Fibroblast of lung (primary cell): Measurements from ENCODE around the gene M6PR. TPM values are rescaled to one million over a fixed set of nuclear protein-coding genes. Genes with fewer than 3 reads are reported as not detected.

ENCODE experiments used
- DNase-seq, 2 donors: peaks; one replicate each; pipeline versions ENCODE4 v3.0.0 to v3.0.0-alpha.2; 2010; ENCODE audit warnings: low read depth in 2 of 2
- H2AFZ ChIP-seq: 2 replicates; pipeline ENCODE4 v1.5.1; 2012; ENCODE audit warnings: low read length, control low read depth, inconsistent platforms
- H3K27ac ChIP-seq: 2 replicates; pipeline ENCODE4 v1.5.1; 2011; ENCODE audit warnings: low read length, control low read depth; ENCODE audit not compliant: insufficient read depth
- H3K27me3 ChIP-seq: 2 replicates; pipeline ENCODE4 v1.5.1; 2011; ENCODE audit warnings: mild to moderate bottlenecking, low read length; ENCODE audit not compliant: control insufficient read depth, insufficient read depth
- H3K36me3 ChIP-seq: 2 replicates; pipeline ENCODE4 v1.5.1; 2011; ENCODE audit warnings: low read length; ENCODE audit not compliant: control insufficient read depth, insufficient read depth
- H3K4me1 ChIP-seq: 2 replicates; pipeline ENCODE4 v1.5.1; 2011; ENCODE audit warnings: low read length; ENCODE audit not compliant: control insufficient read depth, insufficient read depth; ENCODE audit errors: extremely low read depth
- H3K4me2 ChIP-seq: 2 replicates; pipeline ENCODE4 v1.5.1; 2011; ENCODE audit warnings: low read length, control low read depth; ENCODE audit not compliant: insufficient read depth; ENCODE audit errors: extremely low read depth
- H3K4me3 ChIP-seq, 4 experiments: fragments of 200-600 bp in 1 of 4; sonication (generic) in 1 of 4; replicated peaks in 1 of 4; 2 replicates each; pipeline ENCODE4 v1.5.1; 2011 to 2016; ENCODE audit warnings: low read length in 4 of 4, low read depth in 3 of 4, mild to moderate bottlenecking in 3 of 4, control low read depth in 2 of 4, inconsistent platforms in 1 of 4, mixed read lengths in 1 of 4; ENCODE audit not compliant: insufficient read depth in 1 of 4; ENCODE audit errors: control extremely low read depth in 1 of 4
- H3K79me2 ChIP-seq: 2 replicates; pipeline ENCODE4 v1.5.1; 2012; ENCODE audit warnings: mild to moderate bottlenecking, low read length, inconsistent platforms; ENCODE audit not compliant: control insufficient read depth, insufficient read depth
- H3K9ac ChIP-seq: 2 replicates; pipeline ENCODE4 v1.5.1; 2011; ENCODE audit warnings: mild to moderate bottlenecking, low read length, control low read depth; ENCODE audit not compliant: insufficient read depth
- H3K9me3 ChIP-seq: 2 replicates; pipeline ENCODE4 v1.5.1; 2012; ENCODE audit warnings: low read depth, low read length; ENCODE audit not compliant: control insufficient read depth, insufficient read depth
- H4K20me1 ChIP-seq: 2 replicates; pipeline ENCODE4 v1.5.1; 2011; ENCODE audit warnings: low read length; ENCODE audit not compliant: control insufficient read depth, insufficient read depth; ENCODE audit errors: extremely low read depth
- EZH2 ChIP-seq: IDR thresholded peaks from 2 replicates; pipeline ENCODE4 v1.5.1; 2012; ENCODE audit warnings: low read length, control low read depth, mild to moderate bottlenecking; ENCODE audit errors: missing control alignments
- polyA plus RNA-seq, 2 donors: library from polyadenylated mRNA; depleted of rRNA in 1 of 2; stranded (reverse) in 1 of 2; unstranded in 1 of 2; fragments of >200 nt; gene quantifications; 2 replicates each; pipeline ENCODE4 v1.2.1, GENCODE V29; 2011 to 2012; ENCODE audit warnings: missing spikeins in 1 of 2
- total RNA-seq: library from RNA; depleted of rRNA; stranded (reverse); fragments of >200 nt; gene quantifications from 2 replicates; pipeline ENCODE4 v1.2.1, GENCODE V29; 2014
- TF ChIP-seq, protein P1 (sequence below), 2 donors: IDR thresholded peaks in 1 of 2; conservative IDR thresholded peaks in 1 of 2; 1 replicate in 1 of 2; 2 replicates in 1 of 2; pipeline ENCODE4 v1.5.1; 2011 to 2012; ENCODE audit warnings: low read length in 2 of 2, control low read depth in 1 of 2, inconsistent platforms in 1 of 2, low read depth in 1 of 2, mild to moderate bottlenecking in 1 of 2

M6PR gene
- total and polyA plus RNA-seq, 2 donors (not counting 1 experiment from before 2014, with no cell fraction given) = 102 to 292 TPM

DNA sequence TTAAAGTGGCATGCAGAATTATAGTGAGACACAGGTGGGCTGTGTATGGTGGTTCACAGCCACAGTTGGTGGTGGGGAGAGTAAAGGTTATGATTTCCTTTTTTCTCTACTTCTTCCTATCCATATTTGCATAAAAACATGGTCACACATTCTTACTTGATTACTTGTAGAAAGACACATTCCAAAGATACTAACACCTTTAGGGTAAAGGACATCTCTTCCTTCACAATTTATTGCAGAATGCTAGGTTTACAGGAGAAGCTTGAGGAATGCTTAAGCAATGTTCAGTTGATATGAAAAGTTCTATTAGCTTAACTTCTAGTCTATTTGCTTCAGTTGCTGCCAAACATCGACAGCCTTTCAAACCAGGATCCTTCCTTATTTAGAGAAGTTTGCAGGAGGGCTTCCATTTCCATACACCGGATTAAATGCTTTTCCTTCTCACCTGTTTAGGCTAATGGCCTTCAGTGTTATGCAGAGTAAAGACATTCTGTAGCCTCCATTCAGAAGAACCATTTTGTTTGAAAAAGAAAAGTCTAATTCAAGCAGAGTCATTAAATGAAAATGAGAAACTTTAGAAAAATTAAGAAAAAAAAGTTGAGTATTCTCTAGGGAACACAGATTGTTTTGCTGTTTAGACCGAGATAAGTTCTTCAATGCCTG is 37.7 kb downstream of the M6PR start:
- Histone ChIP-seq H3K9ac (no peak overlapping the region), H3K27me3 (no peaks in the 10 kb centered on the region), H3K4me1 (peaks cover 2% of the 10 kb centered on the region), H3K9me3 (no peaks in the 10 kb centered on the region), H2AFZ (no peak overlapping the region), H3K4me2 (peak overlapping the region; percentile 41), H4K20me1 (no peaks in the 10 kb centered on the region), H3K79me2 (no peaks in the 10 kb centered on the region), H3K36me3 (no peaks in the 10 kb centered on the region), H3K4me3 (no peak overlapping the region), H3K27ac (no peak overlapping the region)
- TF ChIP-seq EZH2 = no peak
- TF ChIP-seq, protein P1, sequence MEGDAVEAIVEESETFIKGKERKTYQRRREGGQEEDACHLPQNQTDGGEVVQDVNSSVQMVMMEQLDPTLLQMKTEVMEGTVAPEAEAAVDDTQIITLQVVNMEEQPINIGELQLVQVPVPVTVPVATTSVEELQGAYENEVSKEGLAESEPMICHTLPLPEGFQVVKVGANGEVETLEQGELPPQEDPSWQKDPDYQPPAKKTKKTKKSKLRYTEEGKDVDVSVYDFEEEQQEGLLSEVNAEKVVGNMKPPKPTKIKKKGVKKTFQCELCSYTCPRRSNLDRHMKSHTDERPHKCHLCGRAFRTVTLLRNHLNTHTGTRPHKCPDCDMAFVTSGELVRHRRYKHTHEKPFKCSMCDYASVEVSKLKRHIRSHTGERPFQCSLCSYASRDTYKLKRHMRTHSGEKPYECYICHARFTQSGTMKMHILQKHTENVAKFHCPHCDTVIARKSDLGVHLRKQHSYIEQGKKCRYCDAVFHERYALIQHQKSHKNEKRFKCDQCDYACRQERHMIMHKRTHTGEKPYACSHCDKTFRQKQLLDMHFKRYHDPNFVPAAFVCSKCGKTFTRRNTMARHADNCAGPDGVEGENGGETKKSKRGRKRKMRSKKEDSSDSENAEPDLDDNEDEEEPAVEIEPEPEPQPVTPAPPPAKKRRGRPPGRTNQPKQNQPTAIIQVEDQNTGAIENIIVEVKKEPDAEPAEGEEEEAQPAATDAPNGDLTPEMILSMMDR (conservative IDR thresholded peaks at IDR 0.05 in 1 of 2, IDR thresholded peaks at IDR 0.05 in 1 of 2; ENCODE audit: low read depth in 1 of 2, low read length in 2 of 2) = no peak
- no peak for DNase-seq

DNA sequence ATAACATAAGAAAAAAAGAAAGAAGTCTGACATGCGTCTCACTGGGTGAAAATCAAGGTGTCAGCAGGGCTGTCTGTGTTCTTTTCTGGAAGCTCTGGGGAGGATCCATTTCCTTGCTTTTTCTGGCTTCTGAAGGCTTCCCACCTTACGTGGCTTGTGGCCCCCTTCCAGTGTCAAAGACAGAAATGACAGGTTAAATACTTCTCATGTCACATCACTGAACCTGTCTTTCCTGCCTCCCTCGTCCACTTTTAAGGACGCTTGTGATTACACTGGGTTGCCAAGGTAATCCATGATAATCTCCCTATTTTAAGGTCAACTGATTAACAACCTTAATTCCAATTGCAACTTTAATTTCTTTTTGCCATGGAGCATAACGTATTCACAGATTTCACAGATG is 39.7 kb downstream of the M6PR start:
- H3K4me1 ChIP-seq = no peaks in the 10 kb centered on the region
- no peaks in the 10 kb centered on the region for H3K79me2 ChIP-seq
- no peak overlapping the region for H3K27ac ChIP-seq
- no peak overlapping the region for H2AFZ ChIP-seq
- H4K20me1 ChIP-seq = no peaks in the 10 kb centered on the region
- H3K4me3 ChIP-seq = no peak overlapping the region
- H3K9ac ChIP-seq = no peak overlapping the region
- no peaks in the 10 kb centered on the region for H3K9me3 ChIP-seq
- TF ChIP-seq, protein P1 (conservative IDR thresholded peaks at IDR 0.05 in 1 of 2, IDR thresholded peaks at IDR 0.05 in 1 of 2; ENCODE audit: low read depth in 1 of 2, low read length in 2 of 2) = no peak
- TF ChIP-seq EZH2 = no peak
- H3K27me3 ChIP-seq = no peaks in the 10 kb centered on the region
- no peak overlapping the region for H3K4me2 ChIP-seq
- H3K36me3 ChIP-seq = no peaks in the 10 kb centered on the region
- DNase-seq = no peak

GRCh38 chr12:8907513-8907912 is 41.9 kb downstream of the M6PR start:
- no peaks in the 10 kb centered on the region for H3K4me1 ChIP-seq
- H3K4me2 ChIP-seq = no peak overlapping the region
- no peak overlapping the region for H3K9ac ChIP-seq
- no peak overlapping the region for H2AFZ ChIP-seq
- no peaks in the 10 kb centered on the region for H3K36me3 ChIP-seq
- no peak overlapping the region for H3K4me3 ChIP-seq
- TF ChIP-seq, protein P1 (conservative IDR thresholded peaks at IDR 0.05 in 1 of 2, IDR thresholded peaks at IDR 0.05 in 1 of 2; ENCODE audit: low read depth in 1 of 2, low read length in 2 of 2) = no peak
- no peak for TF ChIP-seq EZH2
- H3K9me3 ChIP-seq = no peaks in the 10 kb centered on the region
- H4K20me1 ChIP-seq = no peaks in the 10 kb centered on the region
- H3K79me2 ChIP-seq = no peaks in the 10 kb centered on the region
- no peak for DNase-seq
- no peaks in the 10 kb centered on the region for H3K27me3 ChIP-seq
- no peak overlapping the region for H3K27ac ChIP-seq
